Forelimb muscle (tissue), 1 donor: ENCODE data around the gene CD52. TPM values are rescaled to one million over a fixed set of nuclear protein-coding genes. Genes with fewer than 3 reads are reported as not detected.

Source experiments
- DNase-seq: peaks from one replicate; pipeline ENCODE4 v3.0.0-alpha.2; 2013; ENCODE audit warnings: low read depth
- polyA plus RNA-seq: library from polyadenylated mRNA; unstranded; fragments of 120-200 nt; gene quantifications from one replicate; pipeline ENCODE4 v1.2.1, GENCODE V29; 2013; ENCODE audit not compliant: insufficient read length

CD52 gene
- polyA plus RNA-seq, 1 donor, result 1.3 TPM

- DNase-seq, result no peak
Measured at GRCh38 chr1:26356106-26356505, 38.3 kb downstream of the CD52 start.

GRCh38 chr1:26357121-26357602 is 39.4 kb downstream of the CD52 start:
- no peak for DNase-seq

- no peak for DNase-seq
Measured at GRCh38 chr1:26358411-26359384, 40.9 kb downstream of the CD52 start.

GRCh38 chr1:26359981-26360806 is 42.4 kb downstream of the CD52 start:
- no peak for DNase-seq

- no peak for DNase-seq
Measured at GRCh38 chr1:26360807-26361604, 43.2 kb downstream of the CD52 start.

- no peak for DNase-seq
Measured at GRCh38 chr1:26361605-26362122, 43.9 kb downstream of the CD52 start.

- no peak for DNase-seq
Measured at GRCh38 chr1:26362331-26362730, 44.6 kb downstream of the CD52 start.

- DNase-seq, result peak; percentile 40
Measured at GRCh38 chr1:26363549-26364448, 46.0 kb downstream of the CD52 start.

- no peak for DNase-seq
Measured at GRCh38 chr1:26364956-26365355, 47.2 kb downstream of the CD52 start.

- no peak for DNase-seq
Measured at GRCh38 chr1:26367441-26367840, 49.7 kb downstream of the CD52 start.

GRCh38 chr1:26368006-26368405 is 50.2 kb downstream of the CD52 start:
- no peak for DNase-seq

- DNase-seq, result no peak
Measured at GRCh38 chr1:26368486-26368885, 50.7 kb downstream of the CD52 start.

Other genes with a start within 250 kb of the CD52 start
- 6.0 TPM for gene PDIK1L, start 206.1 kb upstream of the CD52 start, polyA plus RNA-seq
- gene FAM110D, start 158.9 kb upstream of the CD52 start, polyA plus RNA-seq, result 0.76 TPM
- not detected for gene C1orf232, start 149.0 kb upstream of the CD52 start, polyA plus RNA-seq
- 21.5 TPM for gene ZNF593, start 148.1 kb upstream of the CD52 start, polyA plus RNA-seq
- 1.5 TPM for gene ZNF593OS, start 146.1 kb upstream of the CD52 start, polyA plus RNA-seq
- 4.2 TPM for gene CNKSR1, start 140.5 kb upstream of the CD52 start, polyA plus RNA-seq
- gene CATSPER4, start 127.4 kb upstream of the CD52 start, polyA plus RNA-seq, result not detected
- 23.6 TPM for gene CEP85, start 83.8 kb upstream of the CD52 start, polyA plus RNA-seq
- gene SH3BGRL3, start 37.9 kb upstream of the CD52 start, polyA plus RNA-seq, result 44.5 TPM
- 8.2 TPM for gene UBXN11, start 11.3 kb upstream of the CD52 start, polyA plus RNA-seq
- gene CRYBG2, start 36.2 kb downstream of the CD52 start, polyA plus RNA-seq, result not detected
- not detected for gene ZNF683, start 54.8 kb downstream of the CD52 start, polyA plus RNA-seq
- not detected for gene LIN28A, start 92.9 kb downstream of the CD52 start, polyA plus RNA-seq
- gene DHDDS, start 114.4 kb downstream of the CD52 start, polyA plus RNA-seq, result 19.8 TPM
- 531 TPM for gene HMGN2, start 154.5 kb downstream of the CD52 start, polyA plus RNA-seq
- 5.9 TPM for gene RPS6KA1, start 211.8 kb downstream of the CD52 start, polyA plus RNA-seq